Endometrial microvascular endothelial cells (primary cell): ENCODE data around the gene ARHGAP33. TPM values are rescaled to one million over a fixed set of nuclear protein-coding genes. Genes with fewer than 3 reads are reported as not detected.
"Not testable (repeated sequence)": the region's sequence is repeated elsewhere in the genome, so short reads cannot be mapped to it uniquely, and the experiment has no call there.

Experiments used
- in situ Hi-C: cut with HindIII; loops from 2 replicates; pipeline ENCODE4 v1.10.0; 2017; ENCODE audit warnings: low sequenced_read_pairs, low pct_unique_long_range_greater_than_20kb; ENCODE audit errors: inconsistent ontology term
- total RNA-seq: library from RNA; depleted of rRNA; stranded (reverse); fragments of >200 nt; gene quantifications from one replicate; pipeline ENCODE4 v1.2.3, GENCODE V29; 2015; ENCODE audit errors: inconsistent ontology term

Gene ARHGAP33
- total RNA-seq, 1 donor from 2014 or later: 0.19 TPM

DNA sequence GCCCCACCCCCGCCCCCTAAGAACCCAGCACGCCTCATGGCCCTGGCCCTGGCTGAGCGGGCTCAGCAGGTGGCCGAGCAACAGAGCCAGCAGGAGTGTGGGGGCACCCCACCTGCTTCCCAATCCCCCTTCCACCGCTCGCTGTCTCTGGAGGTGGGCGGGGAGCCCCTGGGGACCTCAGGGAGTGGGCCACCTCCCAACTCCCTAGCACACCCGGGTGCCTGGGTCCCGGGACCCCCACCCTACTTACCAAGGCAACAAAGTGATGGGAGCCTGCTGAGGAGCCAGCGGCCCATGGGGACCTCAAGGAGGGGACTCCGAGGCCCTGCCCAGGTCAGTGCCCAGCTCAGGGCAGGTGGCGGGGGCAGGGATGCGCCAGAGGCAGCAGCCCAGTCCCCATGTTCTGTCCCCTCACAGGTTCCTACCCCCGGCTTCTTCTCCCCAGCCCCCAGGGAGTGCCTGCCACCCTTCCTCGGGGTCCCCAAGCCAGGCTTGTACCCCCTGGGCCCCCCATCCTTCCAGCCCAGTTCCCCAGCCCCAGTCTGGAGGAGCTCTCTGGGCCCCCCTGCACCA lies 11.9 kb downstream of the ARHGAP33 start:
- in situ Hi-C loops: no loop called here

GRCh38 chr19:35788205-35788960 lies 13.0 kb downstream of the ARHGAP33 start:
- in situ Hi-C loops: no loop called here

GRCh38 chr19:35789195-35789977 lies 14.0 kb downstream of the ARHGAP33 start:
- in situ Hi-C loops: no loop called here

DNA sequence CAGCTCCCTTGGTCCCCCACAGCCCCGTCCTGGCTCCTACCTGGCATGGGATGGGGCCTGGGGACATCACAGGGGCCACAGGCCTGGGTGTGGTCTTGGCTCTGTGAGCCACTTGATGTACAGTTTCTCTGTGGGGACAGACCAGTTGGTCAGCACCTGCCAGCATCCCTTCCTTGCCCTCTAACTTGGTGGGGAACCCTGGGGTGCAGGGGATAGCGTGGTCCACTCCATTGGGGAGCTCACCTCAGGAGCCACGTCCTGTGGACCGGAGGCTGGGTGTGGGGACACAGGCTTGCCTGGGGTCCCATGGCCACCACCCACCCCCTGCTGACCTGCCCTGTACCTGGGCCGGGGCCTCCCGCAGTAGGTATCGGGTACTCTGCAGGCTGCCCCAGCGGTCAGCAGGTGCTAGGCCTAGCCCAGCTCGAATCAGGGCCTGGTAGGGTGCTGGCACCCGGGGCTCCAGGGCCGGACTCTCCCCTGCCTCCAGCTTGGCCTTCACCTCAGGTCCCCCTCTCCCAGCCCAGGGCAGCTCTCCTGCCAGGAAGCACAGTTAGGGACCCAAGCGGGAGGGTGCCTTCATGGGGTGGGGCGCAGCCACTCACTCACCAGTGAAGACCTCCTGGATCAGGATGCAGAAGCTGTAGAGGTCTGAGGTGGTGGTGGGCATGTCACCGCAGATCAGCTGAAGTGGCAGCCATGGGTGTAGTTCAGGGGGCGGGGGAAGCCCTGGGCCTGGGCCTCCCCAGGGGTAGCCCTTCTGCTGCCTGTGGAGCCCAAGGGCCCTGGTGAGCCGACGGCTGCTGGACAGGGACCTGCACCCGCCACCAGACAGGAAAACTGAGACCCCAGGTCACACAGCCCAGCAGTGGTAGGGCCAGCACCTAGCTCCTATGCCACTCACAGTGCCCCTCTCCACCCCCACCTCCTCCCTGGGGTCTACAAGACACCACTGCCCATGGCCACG lies 14.9 kb downstream of the ARHGAP33 start:
- in situ Hi-C loops: no loop called here

DNA sequence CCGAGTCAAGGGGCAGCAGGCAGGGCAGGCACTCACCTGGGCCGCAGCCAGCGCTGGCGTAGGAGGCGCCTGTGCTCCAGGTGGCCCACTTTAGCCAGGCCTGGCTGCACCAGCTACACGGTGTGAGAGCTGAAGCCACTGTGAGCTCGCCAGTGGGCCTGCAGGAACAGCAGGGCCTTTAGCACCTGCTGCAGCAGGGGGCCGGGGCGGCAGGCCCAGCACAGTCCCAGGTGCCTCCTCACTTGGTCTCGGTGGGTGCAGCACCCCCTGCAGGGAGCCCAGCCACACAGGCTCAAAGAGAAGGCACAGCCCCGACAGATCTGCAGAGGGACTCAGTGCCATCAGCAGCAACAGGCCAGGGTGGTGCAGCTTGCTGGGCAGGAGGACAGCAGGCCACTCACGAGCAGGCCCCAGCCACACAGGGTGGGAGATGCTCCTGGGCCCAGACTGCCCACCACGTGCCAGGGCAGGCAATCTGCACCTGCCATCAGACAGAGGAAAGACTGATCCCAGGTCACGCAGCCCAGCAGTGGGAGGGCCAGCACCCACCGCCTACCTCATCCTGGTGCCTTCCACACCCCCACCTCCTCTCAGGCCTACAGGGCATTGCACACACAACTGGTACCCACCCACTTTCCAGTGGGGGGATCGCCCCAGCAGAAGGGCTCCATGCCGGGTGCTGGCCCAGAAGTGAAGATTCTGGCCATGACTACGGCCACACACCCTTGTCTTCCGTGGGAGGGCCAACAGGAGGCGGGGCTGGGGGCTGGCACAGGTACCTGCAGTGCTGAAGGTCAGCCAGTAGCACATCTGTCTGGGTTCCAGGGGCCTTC lies 15.8 kb downstream of the ARHGAP33 start:
- in situ Hi-C loops: no loop called here

- in situ Hi-C loops: no loop called here
These were observed 16.5 kb downstream of the ARHGAP33 start for GRCh38 chr19:35791814-35792279.

DNA sequence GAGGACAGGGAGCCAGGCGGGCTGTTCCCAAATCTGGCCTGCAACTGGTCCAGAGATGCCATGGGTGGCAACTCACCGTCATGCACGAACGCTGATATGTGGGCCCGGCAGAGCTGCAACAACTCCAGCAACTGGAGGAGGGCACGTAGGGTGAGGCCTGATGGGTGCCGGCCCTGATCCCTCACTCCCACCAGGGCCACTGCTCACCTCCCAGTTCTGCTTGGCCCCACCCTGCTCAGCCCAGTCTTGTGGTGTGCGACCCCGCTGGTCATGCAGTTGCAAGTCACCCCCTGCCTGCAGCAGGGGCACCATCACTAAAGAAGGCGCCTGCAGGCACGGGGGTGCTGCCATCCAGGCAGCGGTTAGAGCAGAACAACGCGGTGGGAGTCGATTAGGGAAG lies 16.9 kb downstream of the ARHGAP33 start:
- in situ Hi-C loops: no loop called here

DNA sequence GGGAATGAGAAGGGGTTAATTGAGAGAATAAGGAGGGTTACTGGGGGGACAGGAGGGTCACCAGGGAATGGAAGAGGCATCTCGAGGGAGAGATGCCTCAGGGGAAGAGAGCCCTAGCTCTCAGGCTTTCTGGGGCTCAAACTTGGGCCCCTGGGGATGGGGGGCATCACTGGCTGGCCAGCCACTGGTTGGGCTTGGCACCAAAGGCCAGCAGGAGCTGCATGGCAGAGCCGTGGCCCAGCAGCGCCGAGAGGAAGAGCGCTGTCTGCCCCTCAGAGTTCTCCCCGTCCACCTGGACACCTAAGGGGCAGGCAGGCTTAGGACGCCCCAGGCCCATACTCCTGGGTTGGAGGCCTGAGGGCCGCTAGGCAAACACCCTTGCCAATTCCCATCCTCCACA lies 17.5 kb downstream of the ARHGAP33 start:
- in situ Hi-C loops: no loop called here

DNA sequence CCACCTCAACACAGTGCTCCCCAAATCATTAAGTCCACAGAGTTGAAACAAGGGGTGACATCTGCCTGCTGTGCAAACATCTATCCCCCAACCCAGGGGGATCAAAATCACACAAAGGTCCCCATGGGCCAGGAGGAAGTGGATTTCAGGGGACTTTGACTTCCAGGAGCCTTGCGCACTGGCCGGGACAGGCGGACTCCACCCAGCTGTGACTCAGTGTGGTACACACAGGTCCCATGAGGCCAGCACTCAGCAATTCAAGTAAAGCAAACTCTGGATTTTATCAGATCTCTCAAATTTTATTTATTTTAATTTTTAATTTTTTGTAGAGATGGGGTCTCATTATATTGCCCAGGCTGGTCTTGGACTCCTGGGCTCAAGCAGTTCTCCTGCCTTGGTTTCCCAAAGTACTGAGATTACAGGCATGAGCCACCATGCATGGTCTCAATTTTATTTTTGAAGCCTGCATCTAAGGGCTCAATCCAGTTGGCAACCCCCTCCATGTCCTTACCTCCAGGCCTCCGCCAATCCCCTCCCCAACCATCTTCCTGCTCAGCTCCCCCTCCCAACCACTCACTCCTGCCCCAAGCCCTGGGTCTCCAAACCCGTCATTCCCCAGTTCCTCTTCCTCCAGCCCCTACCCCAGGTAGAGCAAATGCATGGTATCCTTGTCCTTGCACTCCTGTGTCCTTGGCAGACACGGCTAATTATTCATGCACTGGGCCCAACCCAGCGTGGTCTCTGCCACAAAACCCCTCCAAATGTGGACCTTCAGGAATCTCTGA lies 18.2 kb downstream of the ARHGAP33 start:
- in situ Hi-C loops: no loop called here

- in situ Hi-C loops: not testable (repeated sequence)
These were observed 20.2 kb downstream of the ARHGAP33 start for GRCh38 chr19:35795564-35795963.

GRCh38 chr19:35796645-35797542 lies 21.5 kb downstream of the ARHGAP33 start:
- in situ Hi-C loops: no loop called here

GRCh38 chr19:35797663-35798062 lies 22.3 kb downstream of the ARHGAP33 start:
- in situ Hi-C loops: no loop called here

- in situ Hi-C loops: no loop called here
These were observed 26.5 kb downstream of the ARHGAP33 start for GRCh38 chr19:35801828-35802227.

- in situ Hi-C loops: no loop called here
These were observed 30.2 kb downstream of the ARHGAP33 start for GRCh38 chr19:35805526-35806102.

- in situ Hi-C loops: no loop called here
These were observed 31.2 kb downstream of the ARHGAP33 start for GRCh38 chr19:35806597-35806996.

DNA sequence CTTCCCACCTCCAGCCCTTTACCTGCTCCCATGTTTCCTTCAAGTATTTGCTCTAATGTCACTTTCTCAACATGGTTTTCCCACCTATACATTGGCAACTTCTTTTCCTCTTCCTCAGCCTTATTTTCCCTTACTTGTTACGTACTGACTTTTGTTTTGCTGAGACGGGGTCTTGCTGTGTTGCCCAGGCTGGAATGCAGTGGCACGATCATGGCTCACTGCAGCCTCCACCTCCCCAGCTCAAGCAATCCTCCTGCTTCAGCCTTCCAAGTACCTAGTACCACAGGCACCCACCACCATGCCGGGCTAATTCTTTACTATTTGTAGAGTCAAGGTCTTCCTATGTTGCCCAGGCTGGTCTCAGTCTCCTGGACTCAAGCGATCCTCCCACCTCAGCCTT lies 32.3 kb downstream of the ARHGAP33 start:
- in situ Hi-C loops: no loop called here
